Liver (tissue), 9 donors: ENCODE data around the gene NACA. TPM values are rescaled to one million over a fixed set of nuclear protein-coding genes. Genes with fewer than 3 reads are reported as not detected.

ENCODE experiments used
- DNase-seq: peaks from one replicate; pipeline ENCODE4 v3.0.0-alpha.2; 2017; ENCODE audit warnings: low spot score
- H3K27ac ChIP-seq, 2 donors: one replicate each; pipeline ENCODE4 v1.7.0; 2013; ENCODE audit warnings: inconsistent platforms in 2 of 2, low read length in 2 of 2, control low read depth in 1 of 2, low read depth in 1 of 2, mild to moderate bottlenecking in 1 of 2
- H3K27me3 ChIP-seq, 4 donors: one replicate each; pipeline versions ENCODE4 v1.6.1 to v1.7.0; 2013; ENCODE audit warnings: low read length in 3 of 4, inconsistent platforms in 1 of 4, mild to moderate bottlenecking in 1 of 4, moderate library complexity in 1 of 4; ENCODE audit not compliant: control insufficient read depth in 4 of 4, insufficient read depth in 4 of 4
- H3K36me3 ChIP-seq, 4 donors: one replicate each; pipeline versions ENCODE4 v1.6.1 to v1.7.0; 2013; ENCODE audit warnings: low read length in 3 of 4, mild to moderate bottlenecking in 3 of 4, low read depth in 1 of 4, moderate library complexity in 1 of 4; ENCODE audit not compliant: control insufficient read depth in 4 of 4, insufficient read depth in 3 of 4
- H3K4me1 ChIP-seq, 4 donors: one replicate each; pipeline versions ENCODE4 v1.6.1 to v1.7.0; 2013; ENCODE audit warnings: low read length in 3 of 4, mild to moderate bottlenecking in 3 of 4, moderate library complexity in 1 of 4; ENCODE audit not compliant: control insufficient read depth in 4 of 4, insufficient read depth in 4 of 4
- H3K4me3 ChIP-seq, 3 donors: one replicate each; pipeline versions ENCODE4 v1.6.1 to v1.7.0; 2013; ENCODE audit warnings: low read length in 3 of 3, control low read depth in 1 of 3, low read depth in 1 of 3, mild to moderate bottlenecking in 1 of 3
- H3K9ac ChIP-seq, 2 donors: one replicate each; pipeline ENCODE4 v1.7.0; 2013; ENCODE audit warnings: low read length in 2 of 2, mild to moderate bottlenecking in 2 of 2, moderate library complexity in 2 of 2, control low read depth in 1 of 2, low read depth in 1 of 2
- H3K9me3 ChIP-seq, 4 donors: one replicate each; pipeline versions ENCODE4 v1.6.1 to v1.7.0; 2013; ENCODE audit warnings: low read length in 3 of 4; ENCODE audit not compliant: control insufficient read depth in 4 of 4
- EGR1 ChIP-seq, 2 donors: IDR thresholded peaks; 2 replicates each; pipeline ENCODE4 v1.6.1; 2016 to 2018; ENCODE audit warnings: antibody characterized with exemption in 2 of 2, low read depth in 2 of 2
- FOXA1 ChIP-seq: IDR thresholded peaks from 2 replicates; pipeline ENCODE4 v1.6.1; 2016; ENCODE audit warnings: antibody characterized with exemption
- FOXA2 ChIP-seq: IDR thresholded peaks from 2 replicates; pipeline ENCODE4 v1.6.1; 2016; ENCODE audit warnings: antibody characterized with exemption
- GABPA ChIP-seq, 2 donors: IDR thresholded peaks in 1 of 2; conservative IDR thresholded peaks in 1 of 2; 2 replicates each; pipeline ENCODE4 v1.6.1; 2016; ENCODE audit warnings: antibody characterized with exemption in 2 of 2, mild to moderate bottlenecking in 1 of 2, moderate library complexity in 1 of 2
- HNF4A ChIP-seq, 2 donors: conservative IDR thresholded peaks; 2 replicates each; pipeline ENCODE4 v1.6.1; 2016; ENCODE audit warnings: antibody characterized with exemption in 2 of 2, mild to moderate bottlenecking in 2 of 2
- HNF4G ChIP-seq: IDR thresholded peaks from 2 replicates; pipeline ENCODE4 v1.6.1; 2016; ENCODE audit warnings: antibody characterized with exemption
- JUND ChIP-seq, 2 donors: IDR thresholded peaks; 2 replicates each; pipeline ENCODE4 v1.6.1; 2016; ENCODE audit warnings: antibody characterized with exemption in 2 of 2
- NR2F2 ChIP-seq: IDR thresholded peaks from 2 replicates; pipeline ENCODE4 v1.6.1; 2016; ENCODE audit warnings: antibody characterized with exemption
- RAD21 ChIP-seq, 2 donors: IDR thresholded peaks; 2 replicates each; pipeline ENCODE4 v1.6.1; 2016; ENCODE audit warnings: antibody characterized with exemption in 2 of 2, mild to moderate bottlenecking in 2 of 2
- RXRA ChIP-seq, 2 donors: IDR thresholded peaks; 2 replicates each; pipeline ENCODE4 v1.6.1; 2017 to 2018; ENCODE audit warnings: antibody characterized with exemption in 2 of 2, mild to moderate bottlenecking in 1 of 2
- TAF1 ChIP-seq: conservative IDR thresholded peaks from 2 replicates; pipeline ENCODE4 v1.6.1; 2016; ENCODE audit warnings: antibody characterized with exemption, mild to moderate bottlenecking
- YY1 ChIP-seq: IDR thresholded peaks from 2 replicates; pipeline ENCODE4 v1.6.1; 2016; ENCODE audit warnings: antibody characterized with exemption, mild to moderate bottlenecking
- WGBS: extraction: QIAGEN DNeasy Blood & Tissue Kit; methylation state at CpG from one replicate; pipeline ENCODE4 v1.1.7; 2013; 5-methylcytosine and 5-hydroxymethylcytosine counted together
- polyA plus RNA-seq, 2 donors: library from polyadenylated mRNA; stranded (reverse) in 1 of 2; unstranded in 1 of 2; fragments of 200-250 nt in 1 of 2; fragments of >200 nt in 1 of 2; fragmentation: Nextera tagmentation in 1 of 2; extraction: Ambion mirVana in 1 of 2; gene quantifications; one replicate each; pipeline versions ENCODE4 v1.2.1 to v1.2.3, GENCODE V29; 2013 to 2015
- total RNA-seq, 2 donors: library from RNA; depleted of rRNA; stranded (reverse); fragments of >200 nt; gene quantifications; one replicate each; pipeline ENCODE4 v1.2.3, GENCODE V29; 2014
- TF ChIP-seq, protein P1 (sequence below): IDR thresholded peaks from 2 replicates; pipeline ENCODE4 v1.6.1; 2016; ENCODE audit warnings: antibody characterized with exemption, mild to moderate bottlenecking
- TF ChIP-seq, protein P2 (sequence below): IDR thresholded peaks from 2 replicates; pipeline ENCODE4 v1.6.1; 2016; ENCODE audit warnings: antibody characterized with exemption
- TF ChIP-seq, protein P3 (sequence below): IDR thresholded peaks from 2 replicates; pipeline ENCODE4 v1.6.1; 2016; ENCODE audit warnings: antibody characterized with exemption
- TF ChIP-seq, protein P4 (sequence below): fragments of 150-350 bp; IDR thresholded peaks from 2 replicates; pipeline ENCODE4 v1.5.1; 2017; ENCODE audit warnings: improper control_type of control experiment, low read depth, low read length; ENCODE audit not compliant: missing input control
- TF ChIP-seq, protein P5 (sequence below): IDR thresholded peaks from 2 replicates; pipeline ENCODE4 v1.6.1; 2016; ENCODE audit warnings: antibody characterized with exemption
- donor health status: healthy.
- donor health status: healthy.
- donor health status: healthy.
- donor health status: healthy.
- donor health status: healthy.

NACA gene
- total and polyA plus RNA-seq, 4 donors = 365 to 695 (median 456) TPM

DNA sequence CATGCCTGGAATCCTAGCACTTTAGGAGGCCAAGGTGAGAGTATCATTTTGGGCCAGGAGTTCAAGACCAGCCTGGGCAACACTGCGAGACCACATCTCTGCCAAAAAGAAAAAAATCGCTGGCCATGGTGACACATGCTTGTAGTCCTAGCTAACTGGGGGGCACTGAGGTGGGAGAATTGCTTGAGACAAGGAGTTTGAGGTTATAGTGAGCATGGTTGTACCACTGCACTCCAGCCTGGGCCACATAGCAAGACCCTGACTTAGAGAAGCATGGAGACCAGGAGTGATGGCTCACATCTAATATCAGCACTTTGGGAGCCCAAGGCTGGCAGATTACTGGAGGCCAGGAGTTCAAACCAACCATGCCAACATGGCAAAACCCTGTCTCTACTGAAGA lies 46.2 kb downstream of the NACA start:
- Histone ChIP-seq H3K9me3 (no peaks in the 10 kb centered on the region), H3K36me3 (peaks cover 0 to 5% (median 2%) of the 10 kb centered on the region in 4 donors), H3K4me3 (no peak overlapping the region), H3K4me1 (peaks cover 6 to 20% (median 12%) of the 10 kb centered on the region in 4 donors), H3K27ac (no peak overlapping the region), H3K27me3 (no peaks in the 10 kb centered on the region), H3K9ac (no peak overlapping the region)
- TF ChIP-seq, protein P1, sequence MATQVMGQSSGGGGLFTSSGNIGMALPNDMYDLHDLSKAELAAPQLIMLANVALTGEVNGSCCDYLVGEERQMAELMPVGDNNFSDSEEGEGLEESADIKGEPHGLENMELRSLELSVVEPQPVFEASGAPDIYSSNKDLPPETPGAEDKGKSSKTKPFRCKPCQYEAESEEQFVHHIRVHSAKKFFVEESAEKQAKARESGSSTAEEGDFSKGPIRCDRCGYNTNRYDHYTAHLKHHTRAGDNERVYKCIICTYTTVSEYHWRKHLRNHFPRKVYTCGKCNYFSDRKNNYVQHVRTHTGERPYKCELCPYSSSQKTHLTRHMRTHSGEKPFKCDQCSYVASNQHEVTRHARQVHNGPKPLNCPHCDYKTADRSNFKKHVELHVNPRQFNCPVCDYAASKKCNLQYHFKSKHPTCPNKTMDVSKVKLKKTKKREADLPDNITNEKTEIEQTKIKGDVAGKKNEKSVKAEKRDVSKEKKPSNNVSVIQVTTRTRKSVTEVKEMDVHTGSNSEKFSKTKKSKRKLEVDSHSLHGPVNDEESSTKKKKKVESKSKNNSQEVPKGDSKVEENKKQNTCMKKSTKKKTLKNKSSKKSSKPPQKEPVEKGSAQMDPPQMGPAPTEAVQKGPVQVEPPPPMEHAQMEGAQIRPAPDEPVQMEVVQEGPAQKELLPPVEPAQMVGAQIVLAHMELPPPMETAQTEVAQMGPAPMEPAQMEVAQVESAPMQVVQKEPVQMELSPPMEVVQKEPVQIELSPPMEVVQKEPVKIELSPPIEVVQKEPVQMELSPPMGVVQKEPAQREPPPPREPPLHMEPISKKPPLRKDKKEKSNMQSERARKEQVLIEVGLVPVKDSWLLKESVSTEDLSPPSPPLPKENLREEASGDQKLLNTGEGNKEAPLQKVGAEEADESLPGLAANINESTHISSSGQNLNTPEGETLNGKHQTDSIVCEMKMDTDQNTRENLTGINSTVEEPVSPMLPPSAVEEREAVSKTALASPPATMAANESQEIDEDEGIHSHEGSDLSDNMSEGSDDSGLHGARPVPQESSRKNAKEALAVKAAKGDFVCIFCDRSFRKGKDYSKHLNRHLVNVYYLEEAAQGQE = no peak
- no peak for TF ChIP-seq HNF4A (conservative IDR thresholded peaks at IDR 0.05)
- TF ChIP-seq TAF1 = no peak
- no peak for DNase-seq
- WGBS = 97% methylated on average over 2 of the region's 2 CpGs

DNA sequence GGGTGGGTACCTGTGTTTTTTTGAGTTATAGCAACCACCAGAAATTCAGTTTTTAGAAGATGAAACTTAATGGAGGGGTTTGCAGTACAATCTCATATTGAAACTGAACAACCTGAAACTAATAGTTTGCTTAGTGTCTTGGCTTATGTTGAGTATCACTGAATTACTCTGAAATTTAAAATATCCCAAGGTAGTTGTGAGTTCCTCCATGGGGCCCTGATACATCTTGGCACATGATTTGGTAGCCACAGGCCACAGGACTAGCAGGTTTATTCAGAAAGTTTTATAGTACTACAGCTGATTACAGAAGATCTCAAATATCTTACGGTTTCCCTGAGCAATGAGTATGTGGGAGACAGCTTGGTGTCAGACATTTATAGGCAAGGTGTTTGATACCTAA lies 47.4 kb downstream of the NACA start:
- WGBS = 82% methylated on average over 1 of the region's 1 CpG
- no peak overlapping the region for H3K27ac ChIP-seq
- no peak overlapping the region for H3K9ac ChIP-seq
- peaks cover 0 to 7% (median 4%) of the 10 kb centered on the region in 4 donors for H3K36me3 ChIP-seq
- peaks cover 7 to 19% (median 15%) of the 10 kb centered on the region in 4 donors for H3K4me1 ChIP-seq
- H3K4me3 ChIP-seq = no peak overlapping the region
- H3K27me3 ChIP-seq = no peaks in the 10 kb centered on the region
- TF ChIP-seq FOXA2 = no peak
- TF ChIP-seq HNF4G = no peak
- TF ChIP-seq FOXA1 = no peak
- TF ChIP-seq, protein P2, sequence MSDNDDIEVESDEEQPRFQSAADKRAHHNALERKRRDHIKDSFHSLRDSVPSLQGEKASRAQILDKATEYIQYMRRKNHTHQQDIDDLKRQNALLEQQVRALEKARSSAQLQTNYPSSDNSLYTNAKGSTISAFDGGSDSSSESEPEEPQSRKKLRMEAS = no peak
- TF ChIP-seq GABPA (IDR thresholded peaks at IDR 0.05 in 1 of 2, conservative IDR thresholded peaks at IDR 0.05 in 1 of 2) = no peak
- TF ChIP-seq EGR1 (IDR thresholded peaks at IDR 0.05; ENCODE audit: low read depth in 2 of 2) = no peak
- TF ChIP-seq, protein P1 = no peak
- no peak for TF ChIP-seq RXRA (IDR thresholded peaks at IDR 0.05)
- TF ChIP-seq, protein P3, sequence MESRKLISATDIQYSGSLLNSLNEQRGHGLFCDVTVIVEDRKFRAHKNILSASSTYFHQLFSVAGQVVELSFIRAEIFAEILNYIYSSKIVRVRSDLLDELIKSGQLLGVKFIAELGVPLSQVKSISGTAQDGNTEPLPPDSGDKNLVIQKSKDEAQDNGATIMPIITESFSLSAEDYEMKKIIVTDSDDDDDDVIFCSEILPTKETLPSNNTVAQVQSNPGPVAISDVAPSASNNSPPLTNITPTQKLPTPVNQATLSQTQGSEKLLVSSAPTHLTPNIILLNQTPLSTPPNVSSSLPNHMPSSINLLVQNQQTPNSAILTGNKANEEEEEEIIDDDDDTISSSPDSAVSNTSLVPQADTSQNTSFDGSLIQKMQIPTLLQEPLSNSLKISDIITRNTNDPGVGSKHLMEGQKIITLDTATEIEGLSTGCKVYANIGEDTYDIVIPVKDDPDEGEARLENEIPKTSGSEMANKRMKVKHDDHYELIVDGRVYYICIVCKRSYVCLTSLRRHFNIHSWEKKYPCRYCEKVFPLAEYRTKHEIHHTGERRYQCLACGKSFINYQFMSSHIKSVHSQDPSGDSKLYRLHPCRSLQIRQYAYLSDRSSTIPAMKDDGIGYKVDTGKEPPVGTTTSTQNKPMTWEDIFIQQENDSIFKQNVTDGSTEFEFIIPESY = no peak
- TF ChIP-seq, protein P4, sequence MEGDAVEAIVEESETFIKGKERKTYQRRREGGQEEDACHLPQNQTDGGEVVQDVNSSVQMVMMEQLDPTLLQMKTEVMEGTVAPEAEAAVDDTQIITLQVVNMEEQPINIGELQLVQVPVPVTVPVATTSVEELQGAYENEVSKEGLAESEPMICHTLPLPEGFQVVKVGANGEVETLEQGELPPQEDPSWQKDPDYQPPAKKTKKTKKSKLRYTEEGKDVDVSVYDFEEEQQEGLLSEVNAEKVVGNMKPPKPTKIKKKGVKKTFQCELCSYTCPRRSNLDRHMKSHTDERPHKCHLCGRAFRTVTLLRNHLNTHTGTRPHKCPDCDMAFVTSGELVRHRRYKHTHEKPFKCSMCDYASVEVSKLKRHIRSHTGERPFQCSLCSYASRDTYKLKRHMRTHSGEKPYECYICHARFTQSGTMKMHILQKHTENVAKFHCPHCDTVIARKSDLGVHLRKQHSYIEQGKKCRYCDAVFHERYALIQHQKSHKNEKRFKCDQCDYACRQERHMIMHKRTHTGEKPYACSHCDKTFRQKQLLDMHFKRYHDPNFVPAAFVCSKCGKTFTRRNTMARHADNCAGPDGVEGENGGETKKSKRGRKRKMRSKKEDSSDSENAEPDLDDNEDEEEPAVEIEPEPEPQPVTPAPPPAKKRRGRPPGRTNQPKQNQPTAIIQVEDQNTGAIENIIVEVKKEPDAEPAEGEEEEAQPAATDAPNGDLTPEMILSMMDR = no peak
- no peak for TF ChIP-seq TAF1
- TF ChIP-seq JUND (IDR thresholded peaks at IDR 0.05) = no peak
- TF ChIP-seq NR2F2 = no peak
- no peak for TF ChIP-seq YY1
- no peak for TF ChIP-seq HNF4A (conservative IDR thresholded peaks at IDR 0.05)
- TF ChIP-seq, protein P5, sequence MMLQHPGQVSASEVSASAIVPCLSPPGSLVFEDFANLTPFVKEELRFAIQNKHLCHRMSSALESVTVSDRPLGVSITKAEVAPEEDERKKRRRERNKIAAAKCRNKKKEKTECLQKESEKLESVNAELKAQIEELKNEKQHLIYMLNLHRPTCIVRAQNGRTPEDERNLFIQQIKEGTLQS = no peak
- no peak for TF ChIP-seq RAD21 (IDR thresholded peaks at IDR 0.05)
- no peak for DNase-seq
- no peaks in the 10 kb centered on the region for H3K9me3 ChIP-seq
